Colonic mucosa (tissue), 4 donors: ENCODE measurements around the gene APOM. TPM values are rescaled to one million over a fixed set of nuclear protein-coding genes. Genes with fewer than 3 reads are reported as not detected.
A peak's percentile ranks its signal among the peaks of the same experiment; 100 is the strongest.

Experiments used
- DNase-seq: peaks from one replicate; pipeline ENCODE4 v3.0.0-alpha.2; 2020
- H3K27ac ChIP-seq: fragments of 200-600 bp; one replicate; pipeline ENCODE4 v1.8.0; 2021
- H3K27me3 ChIP-seq: fragments of 200-600 bp; one replicate; pipeline ENCODE4 v1.8.0; 2021
- H3K36me3 ChIP-seq: fragments of 200-600 bp; one replicate; pipeline ENCODE4 v1.8.0; 2021
- H3K4me1 ChIP-seq: fragments of 200-600 bp; one replicate; pipeline ENCODE4 v1.8.0; 2021; ENCODE audit warnings: mild to moderate bottlenecking
- H3K4me3 ChIP-seq: fragments of 200-600 bp; one replicate; pipeline ENCODE4 v1.8.0; 2021
- H3K9ac ChIP-seq, 2 donors: one replicate each; pipeline ENCODE4 v1.7.0; 2013; ENCODE audit warnings: control low read depth in 2 of 2, low read depth in 2 of 2, low read length in 2 of 2
- H3K9me3 ChIP-seq: fragments of 200-600 bp; one replicate; pipeline ENCODE4 v1.8.0; 2021
- CTCF ChIP-seq: fragments of 200-600 bp; IDR thresholded peaks from one replicate; pipeline ENCODE4 v1.8.0; 2022; ENCODE audit warnings: antibody characterized with exemption, mild to moderate bottlenecking
- intact Hi-C: fragments of 100-400 bp; cut with DNase I; formaldehyde crosslinking; loops from one replicate; pipeline ENCODE4 v1.14.1; 2022
- total RNA-seq, 2 donors: library from RNA; stranded (reverse); fragmentation: NEBNext Ultra II Directional in 1 of 2; extraction: Animal tissue kit (Norgen Biotek cat#: 25700) in 1 of 2; gene quantifications; one replicate each; pipeline ENCODE4 v1.2.1, GENCODE V29; 2021
- donor health status: healthy.
- donor health status: DM: no; HTN: no; CAD: no.
- donor health status: DM: no; HTN: no; CAD: no.

Gene APOM
- total RNA-seq, 2 donors from 2014 or later: 1.6 to 2.4 TPM

DNA sequence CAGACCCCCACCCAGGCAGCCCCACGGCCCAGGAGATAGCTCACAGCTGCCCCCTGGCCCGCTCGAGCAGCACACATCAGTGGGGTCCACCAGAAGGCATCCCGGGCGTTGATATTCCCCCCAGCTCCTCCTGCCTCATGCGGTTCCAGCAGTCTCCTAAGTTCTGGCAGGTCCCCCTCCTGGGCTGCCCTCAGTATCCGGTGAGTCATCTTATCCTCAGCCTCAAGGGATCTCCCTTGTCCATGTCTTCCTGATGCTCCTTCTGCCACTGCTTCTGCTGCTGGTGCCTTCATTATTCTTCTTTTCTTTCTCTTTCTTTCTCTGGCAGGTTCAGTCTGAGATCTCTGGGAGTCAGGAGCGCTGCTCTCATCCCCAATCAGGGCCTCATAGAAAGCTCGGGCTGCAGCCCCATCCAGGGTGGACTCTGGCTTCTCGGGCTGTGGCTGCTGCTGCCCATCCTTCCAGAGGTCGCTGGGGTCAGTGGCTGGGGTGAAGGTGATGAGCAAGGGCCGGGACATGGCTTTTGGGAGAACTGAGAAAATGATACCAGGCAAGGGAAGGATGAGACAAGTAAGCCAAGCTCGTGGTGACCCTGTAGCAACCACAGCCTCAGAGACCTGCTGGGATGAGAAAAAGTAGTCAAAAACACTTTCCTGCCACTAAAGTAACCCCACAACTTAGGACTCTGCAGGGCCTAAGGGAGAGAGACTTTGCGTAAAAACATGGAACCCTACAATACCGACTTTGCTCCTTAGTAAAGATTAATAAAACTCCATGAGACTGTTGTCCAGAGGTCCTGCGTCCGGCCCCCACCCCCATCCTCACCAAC lies 8.5 kb downstream of the APOM start:
- no peaks in the 10 kb centered on the region for H3K27me3 ChIP-seq
- DNase-seq: no peak
- no peak for TF ChIP-seq CTCF
- peaks cover 9% of the 10 kb centered on the region for H3K36me3 ChIP-seq
- H3K4me1 ChIP-seq: peaks cover 23% of the 10 kb centered on the region
- H3K9ac ChIP-seq: peak overlapping the region; percentile 71 to 96
- intact Hi-C loops: no loop called here
- peak overlapping the region; percentile 87 for H3K4me3 ChIP-seq
- no peaks in the 10 kb centered on the region for H3K9me3 ChIP-seq
- peak overlapping the region; percentile 91 for H3K27ac ChIP-seq

GRCh38 chr6:31664790-31665500 lies 9.3 kb downstream of the APOM start, which contains the start of gene GPANK1:
Gene GPANK1 (minus strand): TSS chr6:31664997. CDS start chr6:31664478, 519 bp downstream.
- H3K9ac ChIP-seq: peak within 1 kb of the TSS; percentile 86 to 96
- H3K27me3 ChIP-seq: no peaks in the 10 kb centered on the region
- peak within 1 kb of the TSS; percentile 91 for H3K27ac ChIP-seq
- no peaks in the 10 kb centered on the region for H3K9me3 ChIP-seq
- intact Hi-C loops: no loop called here
- peaks cover 20% of the 10 kb centered on the region for H3K4me1 ChIP-seq
- peaks cover 12% of the 10 kb centered on the region for H3K36me3 ChIP-seq
- no peak for TF ChIP-seq CTCF
- peak within 1 kb of the TSS; percentile 87 for H3K4me3 ChIP-seq
- peak; percentile 96 for DNase-seq

DNA sequence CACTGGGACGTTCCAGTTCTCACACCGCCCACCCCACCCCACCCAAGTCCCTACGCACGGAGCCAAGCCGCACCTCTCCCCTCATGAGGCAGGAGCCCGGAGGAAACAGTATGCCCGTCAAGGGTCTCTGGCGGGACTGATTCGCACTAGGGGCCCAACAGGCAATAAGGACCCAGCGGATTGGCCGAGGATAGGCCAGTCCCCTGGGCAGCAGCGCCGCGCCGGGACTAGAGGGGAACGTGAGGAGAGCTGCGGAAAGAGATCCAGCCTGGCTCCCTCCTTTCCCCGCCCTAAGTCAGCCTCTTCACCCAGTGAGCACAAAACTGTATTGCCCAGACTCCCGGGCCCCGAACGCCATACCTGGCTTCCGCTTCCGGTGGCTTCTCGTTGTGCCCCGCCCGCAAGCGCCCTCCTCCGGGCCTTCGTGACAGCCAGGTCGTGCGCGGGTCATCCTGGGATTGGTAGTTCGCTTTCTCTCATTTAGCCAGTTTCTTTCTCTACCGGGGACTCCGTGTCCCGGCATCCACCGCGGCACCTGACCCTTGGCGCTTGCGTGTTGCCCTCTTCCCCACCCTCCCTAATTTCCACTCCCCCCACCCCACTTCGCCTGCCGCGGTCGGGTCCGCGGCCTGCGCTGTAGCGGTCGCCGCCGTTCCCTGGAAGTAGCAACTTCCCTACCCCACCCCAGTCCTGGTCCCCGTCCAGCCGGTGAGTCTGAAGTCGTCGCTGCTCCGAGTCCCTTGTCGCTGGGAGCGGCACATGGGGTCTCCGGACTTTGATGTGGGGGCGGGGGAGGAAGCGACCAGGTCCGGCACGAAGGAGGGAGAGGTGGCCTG lies 10.0 kb downstream of the APOM start, which contains the start of gene CSNK2B:
Gene CSNK2B, plus strand, starts transcription at position 580 of the 836 bp plus-strand sequence. CDS start 752 bp downstream, outside the sequence.
- Histone ChIP-seq H3K9ac (peak within 1 kb of the TSS; percentile 86 to 96), H3K27ac (peak within 1 kb of the TSS; percentile 91), H3K27me3 (no peaks in the 10 kb centered on the region), H3K9me3 (no peaks in the 10 kb centered on the region), H3K4me3 (peak within 1 kb of the TSS; percentile 87), H3K4me1 (peaks cover 20% of the 10 kb centered on the region), H3K36me3 (peaks cover 20% of the 10 kb centered on the region)
- DNase-seq: peak; percentile 98
- peak; percentile 17 for TF ChIP-seq CTCF
- intact Hi-C loops: no loop called here

DNA sequence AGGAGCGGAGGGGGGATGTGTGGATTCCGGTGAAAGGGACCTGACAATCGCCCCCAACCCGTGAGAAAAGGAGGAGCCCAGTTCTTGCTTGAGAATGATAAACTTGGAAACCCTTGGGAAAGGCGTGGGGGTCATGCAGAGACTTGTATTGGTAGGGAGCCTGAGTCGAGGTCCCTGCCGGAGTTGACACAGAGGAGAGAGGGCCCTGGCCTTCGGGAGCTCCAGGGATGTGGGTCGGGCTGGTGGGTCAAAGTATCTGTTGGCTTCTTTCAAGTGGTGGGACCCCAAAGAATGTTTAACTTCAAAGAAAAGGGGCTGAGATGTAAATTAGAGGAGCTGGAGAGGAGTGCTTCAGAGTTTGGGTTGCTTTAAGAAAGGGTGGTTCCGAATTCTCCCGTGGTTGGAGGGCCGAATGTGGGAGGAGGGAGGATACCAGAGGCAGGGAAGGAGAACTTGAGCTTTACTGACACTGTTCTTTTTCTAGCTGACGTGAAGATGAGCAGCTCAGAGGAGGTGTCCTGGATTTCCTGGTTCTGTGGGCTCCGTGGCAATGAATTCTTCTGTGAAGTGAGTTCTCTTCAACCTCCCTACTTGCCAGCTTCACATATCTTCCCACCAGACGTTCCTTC lies 10.8 kb downstream of the APOM start:
- H3K4me3 ChIP-seq: peak overlapping the region; percentile 87
- peak overlapping the region; percentile 81 to 96 for H3K9ac ChIP-seq
- peak overlapping the region; percentile 91 for H3K27ac ChIP-seq
- H3K9me3 ChIP-seq: no peaks in the 10 kb centered on the region
- no peaks in the 10 kb centered on the region for H3K27me3 ChIP-seq
- no peak for TF ChIP-seq CTCF
- DNase-seq: no peak
- H3K36me3 ChIP-seq: peaks cover 27% of the 10 kb centered on the region
- H3K4me1 ChIP-seq: peaks cover 20% of the 10 kb centered on the region
- intact Hi-C loops: no loop called here
